K562 (cell line): ENCODE measurements around the gene WNT7B. TPM values are rescaled to one million over a fixed set of nuclear protein-coding genes. Genes with fewer than 3 reads are reported as not detected.

Source experiments
- ATAC-seq: fragments of 200-7000 bp; cut with Tn5 transposase; 3 replicates; pipeline ENCODE4 v1.9.1; 2020; ENCODE audit warnings: moderate library complexity
- BruUV-seq: library from RNA; stranded (reverse); fragments of 400-500 nt; replicated peaks from 2 replicates; lab custom pipeline; 2021; lab: Mats Ljungman, UMichigan
- CTCF ChIA-PET: fragments of 300-600 bp; formaldehyde crosslinking; extraction: SDS; loops from one replicate; lab custom pipeline; 2021; ENCODE audit warnings: low intra/inter-chr PET ratio; lab: Yijun Ruan, JAX
- POLR2A ChIA-PET: fragments of 300-600, 350-650 bp; sonication (Branson Sonifier 250); formaldehyde crosslinking; extraction: SDS; loops from one replicate; lab custom pipeline; 2021; ENCODE audit warnings: antibody characterized with exemption, inconsistent platforms; lab: Yijun Ruan, JAX
- DNase-seq, 4 experiments: peaks; one replicate each; pipeline versions ENCODE4 v3.0.0 to v3.0.0-alpha.2; 2011 to 2018; ENCODE audit warnings: low spot score in 3 of 4, mixed read lengths in 3 of 4; ENCODE audit errors: extremely low read depth in 1 of 4
- FAIRE-seq: peaks from 2 replicates; lab custom pipeline; 2011; peaks lifted over from hg19 to GRCh38; lab: Jason Lieb, UNC
- H2AFZ ChIP-seq: 2 replicates; pipeline ENCODE4 v1.6.0; 2011; ENCODE audit warnings: low read depth, low read length, control low read depth, inconsistent platforms
- H3K27ac ChIP-seq: fragments of 200-600 bp; 3 replicates; pipeline ENCODE4 v1.8.0; 2011; ENCODE audit warnings: low read depth, mild to moderate bottlenecking, control low read depth, inconsistent platforms, low read length, moderate library complexity, mixed read lengths; ENCODE audit errors: extremely low read depth
- H3K27me3 ChIP-seq, 2 experiments: fragments of 300-600 bp in 1 of 2; 2 replicates in 1 of 2; 3 replicates in 1 of 2; pipeline versions ENCODE4 v1.6.0 to v1.8.0; 2011; ENCODE audit warnings: inconsistent platforms in 2 of 2, low read length in 2 of 2, mild to moderate bottlenecking in 1 of 2, mixed read lengths in 1 of 2, moderate library complexity in 1 of 2; ENCODE audit not compliant: control insufficient read depth in 2 of 2, insufficient read depth in 2 of 2
- H3K36me3 ChIP-seq: fragments of 300-600 bp; 3 replicates; pipeline ENCODE4 v1.8.0; 2011; ENCODE audit warnings: mild to moderate bottlenecking, low read length, inconsistent platforms; ENCODE audit not compliant: control insufficient read depth, insufficient read depth
- H3K4me1 ChIP-seq, 2 experiments: fragments of 200-600 bp in 1 of 2; replicated peaks in 1 of 2; 2 replicates in 1 of 2; 3 replicates in 1 of 2; pipeline versions ENCODE4 v1.5.1 to v1.8.0; 2011; ENCODE audit warnings: inconsistent platforms in 2 of 2, low read length in 2 of 2, mild to moderate bottlenecking in 1 of 2, mixed read lengths in 1 of 2, moderate library complexity in 1 of 2; ENCODE audit not compliant: control insufficient read depth in 2 of 2, insufficient read depth in 2 of 2
- H3K4me2 ChIP-seq: 2 replicates; pipeline ENCODE4 v1.6.1; 2011; ENCODE audit warnings: low read length, control low read depth, inconsistent platforms, mixed read lengths; ENCODE audit not compliant: insufficient read depth
- H3K4me3 ChIP-seq: fragments of 200-600 bp; sonication (generic), shearing (Covaris generic); 2 replicates; pipeline ENCODE4 v1.5.1; 2016; ENCODE audit warnings: control low read depth, inconsistent platforms
- H3K79me2 ChIP-seq: fragments of 200-600 bp; 3 replicates; pipeline ENCODE4 v1.8.0; 2011; ENCODE audit warnings: low read length, inconsistent platforms; ENCODE audit not compliant: control insufficient read depth, insufficient read depth
- H3K9ac ChIP-seq, 2 experiments: 2 replicates each; pipeline versions ENCODE4 v1.6.0 to v1.6.1; 2011; ENCODE audit warnings: low read depth in 2 of 2, low read length in 2 of 2, control low read depth in 1 of 2, inconsistent platforms in 1 of 2, mild to moderate bottlenecking in 1 of 2, mixed read lengths in 1 of 2; ENCODE audit not compliant: insufficient read depth in 1 of 2
- H3K9me1 ChIP-seq: one replicate; pipeline ENCODE4 v1.6.0; 2011; ENCODE audit warnings: inconsistent platforms, mild to moderate bottlenecking, low read length, moderate library complexity; ENCODE audit not compliant: control insufficient read depth, insufficient read depth
- H3K9me3 ChIP-seq: replicated peaks from 2 replicates; pipeline ENCODE4 v1.5.1; 2011; ENCODE audit warnings: low read depth, low read length, inconsistent platforms; ENCODE audit not compliant: control insufficient read depth, insufficient read depth
- H4K20me1 ChIP-seq: replicated peaks from 2 replicates; pipeline ENCODE4 v1.6.1; 2011; ENCODE audit warnings: low read length, inconsistent platforms, mixed read lengths; ENCODE audit not compliant: control insufficient read depth, insufficient read depth
- ATF3 ChIP-seq, 2 experiments: fragments of 450-650 bp in 1 of 2; sonication (generic) in 1 of 2; formaldehyde crosslinking in 1 of 2; IDR thresholded peaks in 1 of 2; conservative IDR thresholded peaks in 1 of 2; 2 replicates each; pipeline versions ENCODE4 v1.6.1 to v1.8.1; 2016 to 2023; ENCODE audit warnings: mild to moderate bottlenecking in 2 of 2, moderate library complexity in 2 of 2, inconsistent platforms in 1 of 2, missing genetic modification reagents in 1 of 2
- ELF4 ChIP-seq: fragments of 450-650 bp; formaldehyde crosslinking; IDR thresholded peaks from 2 replicates; pipeline ENCODE4 v1.4.0; 2022; ENCODE audit warnings: missing genetic modification characterization
- LARP7 ChIP-seq: fragments of 450-650 bp; IDR thresholded peaks from 2 replicates; pipeline ENCODE4 v1.6.1; 2016
- MAFF ChIP-seq: IDR thresholded peaks from 2 replicates; pipeline ENCODE4 v1.6.1; 2012; ENCODE audit warnings: low read length, improper control_type of control experiment
- MXD1 ChIP-seq: fragments of 250-450 bp; sonication (Bioruptor Pico); IDR thresholded peaks from 2 replicates; pipeline ENCODE4 v1.8.0; 2021; ENCODE audit warnings: borderline replicate concordance, mild to moderate bottlenecking, moderate library complexity; ENCODE audit not compliant: poor library complexity, severe bottlenecking
- PHF8 ChIP-seq: fragments of 200-600 bp; sonication (generic); IDR thresholded peaks from 2 replicates; pipeline ENCODE4 v1.6.1; 2012; ENCODE audit warnings: mixed run types, mild to moderate bottlenecking, inconsistent platforms, low read length, moderate library complexity, borderline replicate concordance
- SOX6 ChIP-seq: fragments of 450-650 bp; IDR thresholded peaks from 2 replicates; pipeline ENCODE4 v1.6.1; 2014; ENCODE audit warnings: mild to moderate bottlenecking
- TCF15 ChIP-seq: fragments of 250-450 bp; sonication (Bioruptor Pico); IDR thresholded peaks from 2 replicates; pipeline ENCODE4 v1.8.0; 2022; ENCODE audit warnings: moderate library complexity, mild to moderate bottlenecking, inconsistent platforms
- TEAD4 ChIP-seq, 2 experiments: sonication (generic) in 1 of 2; formaldehyde crosslinking in 1 of 2; IDR thresholded peaks; 2 replicates each; pipeline versions ENCODE4 v1.6.1 to v1.8.0; 2012 to 2022; ENCODE audit warnings: borderline replicate concordance in 1 of 2, inconsistent platforms in 1 of 2, low read length in 1 of 2, mild to moderate bottlenecking in 1 of 2, missing genetic modification reagents in 1 of 2
- ZNF384 ChIP-seq: IDR thresholded peaks from 2 replicates; pipeline ENCODE4 v1.6.1; 2012; ENCODE audit warnings: low read depth, low read length, improper control_type of control experiment
- ZNF445 ChIP-seq: fragments of 250-450 bp; sonication (Bioruptor Pico); IDR thresholded peaks from 2 replicates; pipeline ENCODE4 v1.4.0; 2020; ENCODE audit warnings: low read depth, mild to moderate bottlenecking, moderate library complexity
- ZNF586 ChIP-seq: fragments of 450-650 bp; formaldehyde crosslinking; conservative IDR thresholded peaks from 2 replicates; pipeline ENCODE4 v1.4.0; 2020; ENCODE audit warnings: mild to moderate bottlenecking, moderate library complexity
- ZNF764 ChIP-seq: fragments of 250-450 bp; sonication (Bioruptor Pico); IDR thresholded peaks from 2 replicates; pipeline ENCODE4 v1.4.0; 2020; ENCODE audit warnings: low read depth, mild to moderate bottlenecking, moderate library complexity
- WGBS: fragments of 100-300 bp; shearing (Covaris generic); methylation state at CpG from one replicate; pipeline ENCODE4 v1.1.6; 2016; ENCODE audit warnings: low coverage, mixed read lengths; ENCODE audit not compliant: insufficient coverage; ENCODE audit errors: missing lambda C conversion rate; 5-methylcytosine and 5-hydroxymethylcytosine counted together
- in situ Hi-C: fragments of 300-500 bp; cut with MboI; formaldehyde crosslinking; loops from 4 replicates; pipeline ENCODE4 v1.15.0; 2018; ENCODE audit warnings: inconsistent platforms, mixed read lengths
- intact Hi-C: fragments of 100-400 bp; cut with micrococcal nuclease; formaldehyde crosslinking; loops from 2 replicates; pipeline ENCODE4 v1.14.2; 2022
- polyA plus RNA-seq, 8 experiments: library from polyadenylated mRNA; depleted of rRNA in 4 of 8; stranded (reverse) in 5 of 8; unstranded in 3 of 8; fragments of >200 nt; fragmentation: Nextera tagmentation in 2 of 8; fragmentation: Illumina TruSeq in 1 of 8; extraction: Ambion mirVana in 2 of 8; extraction: Trizol in 1 of 8; gene quantifications; 2 replicates each; pipeline versions ENCODE4 v1.2.1 to v1.2.3, GENCODE V29; 2011 to 2014; ENCODE audit warnings: inconsistent platforms in 1 of 8, missing spikeins in 1 of 8
- total RNA-seq, 7 experiments: library from RNA; depleted of rRNA in 6 of 7; stranded (reverse); fragments of >200 nt in 6 of 7; fragmentation: Illumina TruSeq in 2 of 7; extraction: Trizol in 2 of 7; gene quantifications; 2 replicates each; pipeline versions ENCODE4 v1.2.1 to v1.2.3, GENCODE V29; 2011 to 2021; ENCODE audit warnings: low replicate concordance in 1 of 7
- TF ChIP-seq, protein P1 (sequence below): fragments of 250-450 bp; sonication (Bioruptor Pico); IDR thresholded peaks from 2 replicates; pipeline ENCODE4 v1.5.0; 2020; ENCODE audit warnings: mild to moderate bottlenecking
- TF ChIP-seq, protein P2 (sequence below): fragments of 450-650 bp; formaldehyde crosslinking; IDR thresholded peaks from 2 replicates; pipeline ENCODE4 v1.4.0; 2020; ENCODE audit warnings: mild to moderate bottlenecking, moderate library complexity
- TF ChIP-seq, protein P3 (sequence below): fragments of 250-450 bp; sonication (Bioruptor Pico); IDR thresholded peaks from 2 replicates; pipeline ENCODE4 v1.8.0; 2021; ENCODE audit warnings: moderate library complexity, mild to moderate bottlenecking, inconsistent platforms

The WNT7B gene
- total and polyA plus RNA-seq, 9 of the 15 experiments (the other 6 are each of a cell fraction or from before 2014, with no cell fraction given): not detected

- Histone ChIP-seq H3K79me2 (no peaks in the 10 kb centered on the region), H3K4me2 (no peak overlapping the region), H3K4me1 (peaks cover 0 to 29% of the 10 kb centered on the region in 2 experiments; a peak in 3 of 5 replicates), H3K27me3 (peaks cover 4 to 34% of the 10 kb centered on the region in 2 experiments; a peak in 4 of 5 replicates), H3K27ac (no peak overlapping the region), H2AFZ (no peak overlapping the region), H3K36me3 (no peaks in the 10 kb centered on the region), H3K9me1 (no peaks in the 10 kb centered on the region), H3K9me3 (peaks cover 3% of the 10 kb centered on the region; the same call in 1 of the 2 replicates), H3K9ac (no peak overlapping the region), H3K4me3 (no peak overlapping the region), H4K20me1 (peaks cover 7% of the 10 kb centered on the region)
- no peak for ATAC-seq
- WGBS: 6% methylated on average over 17 of the region's 29 CpGs
- ChIA-PET POLR2A (no interaction called here), CTCF (no interaction called here)
- intact Hi-C loops: no loop called here
- FAIRE-seq: no peak
- in situ Hi-C loops: no loop called here
- no TSS peak for BruUV-seq
- no peak for DNase-seq
- TF ChIP-seq, protein P1, sequence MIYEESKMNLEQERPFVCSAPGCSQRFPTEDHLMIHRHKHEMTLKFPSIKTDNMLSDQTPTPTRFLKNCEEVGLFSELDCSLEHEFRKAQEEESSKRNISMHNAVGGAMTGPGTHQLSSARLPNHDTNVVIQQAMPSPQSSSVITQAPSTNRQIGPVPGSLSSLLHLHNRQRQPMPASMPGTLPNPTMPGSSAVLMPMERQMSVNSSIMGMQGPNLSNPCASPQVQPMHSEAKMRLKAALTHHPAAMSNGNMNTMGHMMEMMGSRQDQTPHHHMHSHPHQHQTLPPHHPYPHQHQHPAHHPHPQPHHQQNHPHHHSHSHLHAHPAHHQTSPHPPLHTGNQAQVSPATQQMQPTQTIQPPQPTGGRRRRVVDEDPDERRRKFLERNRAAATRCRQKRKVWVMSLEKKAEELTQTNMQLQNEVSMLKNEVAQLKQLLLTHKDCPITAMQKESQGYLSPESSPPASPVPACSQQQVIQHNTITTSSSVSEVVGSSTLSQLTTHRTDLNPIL: no peak
- no peak for TF ChIP-seq ZNF445 (CRISPR knock-in tag)
- no peak for TF ChIP-seq TCF15
- no peak for TF ChIP-seq ZNF764 (CRISPR knock-in tag)
- no peak for TF ChIP-seq MXD1
- TF ChIP-seq, protein P2, sequence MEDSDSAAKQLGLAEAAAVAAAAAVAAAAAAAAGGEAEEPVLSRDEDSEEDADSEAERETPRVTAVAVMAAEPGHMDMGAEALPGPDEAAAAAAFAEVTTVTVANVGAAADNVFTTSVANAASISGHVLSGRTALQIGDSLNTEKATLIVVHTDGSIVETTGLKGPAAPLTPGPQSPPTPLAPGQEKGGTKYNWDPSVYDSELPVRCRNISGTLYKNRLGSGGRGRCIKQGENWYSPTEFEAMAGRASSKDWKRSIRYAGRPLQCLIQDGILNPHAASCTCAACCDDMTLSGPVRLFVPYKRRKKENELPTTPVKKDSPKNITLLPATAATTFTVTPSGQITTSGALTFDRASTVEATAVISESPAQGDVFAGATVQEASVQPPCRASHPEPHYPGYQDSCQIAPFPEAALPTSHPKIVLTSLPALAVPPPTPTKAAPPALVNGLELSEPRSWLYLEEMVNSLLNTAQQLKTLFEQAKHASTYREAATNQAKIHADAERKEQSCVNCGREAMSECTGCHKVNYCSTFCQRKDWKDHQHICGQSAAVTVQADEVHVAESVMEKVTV (CRISPR knock-in tag): no peak
- TF ChIP-seq ELF4 (CRISPR knock-in tag): no peak
- no peak for TF ChIP-seq MAFF
- TF ChIP-seq LARP7: no peak
- no peak for TF ChIP-seq ATF3 (IDR thresholded peaks at IDR 0.05)
- no peak for TF ChIP-seq ATF3 (CRISPR knock-in tag; conservative IDR thresholded peaks at IDR 0.05)
- TF ChIP-seq, protein P3, sequence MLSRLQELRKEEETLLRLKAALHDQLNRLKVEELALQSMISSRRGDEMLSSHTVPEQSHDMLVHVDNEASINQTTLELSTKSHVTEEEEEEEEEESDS (CRISPR knock-in tag): no peak
- TF ChIP-seq TEAD4 (IDR thresholded peaks at IDR 0.05; ENCODE audit: low read length): no peak
- TF ChIP-seq TEAD4 (CRISPR knock-in tag; IDR thresholded peaks at IDR 0.05; ENCODE audit: borderline replicate concordance): no peak
- TF ChIP-seq ZNF586 (CRISPR knock-in tag): no peak
- TF ChIP-seq SOX6: no peak
- no peak for TF ChIP-seq PHF8
- no peak for TF ChIP-seq ZNF384
Measured at GRCh38 chr22:45977551-45978274, 751 bp upstream of the WNT7B start.
